GM18867 (cell line): ENCODE measurements around the gene KCNMB4.
A peak's percentile ranks its signal among the peaks of the same experiment; 100 is the strongest.
"Not testable (repeated sequence)": the region's sequence is repeated elsewhere in the genome, so short reads cannot be mapped to it uniquely, and the experiment has no call there.

ENCODE experiments used
- ATAC-seq: cut with Tn5 transposase; IDR thresholded peaks from one replicate; pipeline ENCODE4 v1.9.1; 2021; ENCODE audit warnings: mild to moderate bottlenecking, moderate library complexity; ENCODE audit not compliant: unreplicated experiment

KCNMB4 gene

DNA sequence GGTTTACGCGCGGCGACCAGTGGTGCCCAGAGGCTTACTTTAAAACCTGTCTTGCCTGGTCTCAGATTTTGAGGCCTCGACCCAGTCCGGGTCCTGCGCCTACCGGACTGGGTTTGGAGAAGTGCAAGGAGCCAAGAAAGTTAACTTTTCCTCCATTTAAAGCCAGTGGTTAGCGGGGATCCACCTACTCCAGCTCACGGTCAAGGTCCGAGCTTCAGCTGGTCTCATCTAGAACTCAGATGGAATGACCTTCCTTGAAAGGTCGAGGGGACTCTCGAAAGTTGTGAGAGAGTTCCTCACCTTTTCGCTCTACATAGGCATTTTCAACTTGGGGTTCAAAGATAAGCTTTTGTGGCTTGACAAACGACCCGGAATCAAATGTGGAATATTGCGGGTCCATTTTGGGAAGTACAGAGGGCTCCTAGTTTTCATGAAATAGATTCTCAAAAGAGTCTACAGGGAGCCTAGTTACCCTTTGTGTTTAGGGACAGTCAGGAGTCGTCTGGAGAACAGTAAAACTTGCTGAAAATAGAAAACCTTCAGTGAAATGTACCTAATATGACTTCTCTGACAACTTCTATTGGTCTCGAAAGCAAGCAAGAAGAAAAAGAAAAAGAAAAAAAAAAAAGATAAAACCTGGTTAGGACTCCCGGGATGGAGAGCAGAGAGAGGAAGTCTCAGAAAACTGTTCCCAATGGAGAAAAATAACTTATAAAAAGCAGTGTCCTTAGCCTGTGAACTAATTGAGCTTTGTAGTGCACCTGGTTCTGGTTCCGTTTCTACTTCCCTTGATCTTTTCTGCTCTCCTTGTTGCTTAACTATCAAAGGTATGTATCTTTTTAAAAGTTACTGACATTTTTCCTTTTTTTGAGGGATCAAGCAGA is 1.4 kb downstream of the KCNMB4 start:
- ATAC-seq, result no peak

DNA sequence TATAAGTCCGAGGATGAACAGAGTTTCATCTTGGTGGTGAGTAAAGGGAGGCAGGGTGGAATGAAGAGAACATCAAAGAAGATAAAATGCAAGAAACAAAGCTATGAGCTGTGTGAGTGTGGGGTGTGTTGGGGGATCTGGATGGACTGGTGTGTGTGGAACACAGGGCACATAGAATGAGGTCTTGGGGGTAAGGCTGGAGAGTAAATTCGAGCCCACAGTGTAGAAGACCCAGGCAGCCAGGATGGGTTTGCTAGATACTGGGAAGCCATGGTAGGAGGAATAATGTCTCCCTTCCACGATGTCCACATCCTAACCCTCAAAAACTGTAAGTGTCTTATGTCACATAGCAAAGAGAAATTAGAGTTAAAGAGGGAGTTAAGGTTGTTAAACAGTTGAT is 6.8 kb downstream of the KCNMB4 start:
- ATAC-seq, result no peak

DNA sequence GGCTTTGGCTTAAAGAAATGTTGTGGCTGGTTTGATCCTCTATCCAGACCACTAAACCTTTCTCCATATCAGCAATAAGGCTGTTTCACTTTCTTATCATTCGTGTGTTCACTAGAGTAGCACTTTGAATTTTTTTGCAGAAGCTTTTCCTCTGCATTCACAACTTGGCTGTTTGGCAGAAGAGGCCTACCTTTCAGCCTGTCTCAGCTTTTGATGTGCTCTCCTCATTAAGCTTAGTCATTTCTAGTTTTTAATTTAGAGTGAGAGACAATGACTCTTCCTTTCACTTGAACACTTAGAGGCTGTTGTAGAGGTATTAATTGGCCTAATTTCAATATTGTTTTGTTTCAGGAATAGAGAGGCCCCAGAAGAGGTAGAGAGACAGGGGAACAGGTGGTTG is 13.8 kb downstream of the KCNMB4 start:
- no peak for ATAC-seq

DNA sequence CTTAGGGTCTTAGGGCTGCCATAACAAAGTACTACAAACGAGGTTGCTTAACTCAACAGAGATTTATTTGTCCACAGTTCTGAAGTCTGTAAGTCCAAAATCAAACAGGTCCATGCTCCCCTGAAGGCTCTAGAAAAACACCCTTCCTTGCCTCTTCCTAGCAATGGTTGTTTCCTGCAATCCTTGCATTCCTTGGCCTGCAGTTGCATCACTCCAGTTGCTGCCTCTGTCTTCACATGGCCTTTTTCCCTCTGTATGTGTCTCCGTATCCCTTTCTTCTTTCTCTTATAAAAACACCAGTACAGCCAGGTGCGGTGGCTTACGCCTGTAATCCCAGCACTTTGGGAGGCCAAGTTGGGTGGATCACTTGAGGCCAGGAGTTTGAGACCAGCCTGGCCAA is 17.4 kb downstream of the KCNMB4 start:
- ATAC-seq, result no peak

DNA sequence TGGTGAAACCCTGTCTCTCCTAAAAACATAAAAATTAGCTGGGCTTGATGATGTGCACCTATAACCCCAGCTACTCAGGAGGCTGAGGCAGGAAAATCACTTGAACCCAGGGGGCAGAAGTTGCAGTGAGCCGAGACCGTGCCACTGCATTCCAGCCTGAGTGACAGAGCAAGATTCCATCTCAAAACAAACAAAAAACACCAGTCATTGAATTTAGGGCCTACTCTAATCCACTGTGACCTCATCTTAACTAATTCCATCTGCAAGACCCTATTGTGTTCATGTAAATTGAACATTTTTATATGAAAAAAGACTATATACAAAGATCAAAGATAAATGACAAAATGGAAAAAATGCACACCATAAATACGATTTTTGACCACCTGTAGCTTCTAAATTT is 17.8 kb downstream of the KCNMB4 start:
- no peak for ATAC-seq

DNA sequence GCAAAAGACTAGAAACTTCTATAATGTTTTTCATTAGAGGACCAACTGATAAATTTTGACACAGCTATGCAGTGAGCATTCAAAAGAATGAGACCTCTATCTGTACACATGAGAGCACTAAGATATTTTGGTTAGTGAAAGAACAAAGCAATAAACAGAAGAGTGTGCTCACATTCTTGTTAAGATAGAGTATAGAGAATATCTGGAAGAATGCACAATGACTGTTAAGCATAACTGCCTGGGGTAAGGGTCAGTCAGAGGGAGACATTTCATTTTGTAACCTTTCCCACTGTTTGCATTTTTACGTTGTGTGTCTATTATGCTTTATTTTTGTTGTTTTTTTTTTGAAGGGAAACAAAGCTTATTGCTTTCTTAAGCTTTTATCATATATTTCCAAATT is 20.7 kb downstream of the KCNMB4 start:
- no peak for ATAC-seq

DNA sequence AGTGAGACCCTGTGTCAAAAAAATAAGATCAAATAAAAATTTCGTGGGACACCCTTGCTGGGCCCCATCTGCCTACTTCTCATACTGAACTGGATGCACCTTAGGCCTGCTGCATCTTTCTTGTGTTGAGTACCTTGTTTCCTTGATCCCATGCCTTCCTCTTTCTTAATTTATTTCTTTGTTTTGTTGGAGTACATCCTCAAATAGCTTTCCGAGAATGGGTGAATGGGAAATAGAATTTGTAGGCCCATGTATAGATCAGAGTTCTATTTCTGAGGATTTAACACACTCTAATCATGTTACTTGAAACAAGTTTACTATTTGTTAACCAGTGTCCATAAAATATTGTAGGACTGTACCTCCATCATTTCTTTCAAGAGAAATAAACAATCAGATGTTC is 23.6 kb downstream of the KCNMB4 start:
- ATAC-seq, result no peak

DNA sequence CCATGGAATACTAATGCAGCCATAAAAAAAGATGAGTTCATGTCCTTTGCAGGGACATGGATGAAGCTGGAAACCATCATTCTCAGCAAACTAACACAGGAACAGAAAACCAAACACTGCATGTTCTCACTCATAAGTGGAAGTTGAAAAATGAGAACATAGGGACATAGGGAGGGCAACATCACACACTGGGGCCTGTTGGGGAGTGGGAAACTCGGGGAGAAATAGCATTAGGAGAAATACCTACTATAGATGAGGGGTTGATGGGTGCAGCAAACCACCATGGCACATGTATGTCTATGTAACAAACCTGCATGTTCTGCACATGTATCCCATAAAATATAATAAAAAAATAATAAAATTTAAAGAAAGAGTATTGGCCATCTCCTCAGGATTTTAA is 26.5 kb downstream of the KCNMB4 start:
- not testable (repeated sequence) for ATAC-seq

DNA sequence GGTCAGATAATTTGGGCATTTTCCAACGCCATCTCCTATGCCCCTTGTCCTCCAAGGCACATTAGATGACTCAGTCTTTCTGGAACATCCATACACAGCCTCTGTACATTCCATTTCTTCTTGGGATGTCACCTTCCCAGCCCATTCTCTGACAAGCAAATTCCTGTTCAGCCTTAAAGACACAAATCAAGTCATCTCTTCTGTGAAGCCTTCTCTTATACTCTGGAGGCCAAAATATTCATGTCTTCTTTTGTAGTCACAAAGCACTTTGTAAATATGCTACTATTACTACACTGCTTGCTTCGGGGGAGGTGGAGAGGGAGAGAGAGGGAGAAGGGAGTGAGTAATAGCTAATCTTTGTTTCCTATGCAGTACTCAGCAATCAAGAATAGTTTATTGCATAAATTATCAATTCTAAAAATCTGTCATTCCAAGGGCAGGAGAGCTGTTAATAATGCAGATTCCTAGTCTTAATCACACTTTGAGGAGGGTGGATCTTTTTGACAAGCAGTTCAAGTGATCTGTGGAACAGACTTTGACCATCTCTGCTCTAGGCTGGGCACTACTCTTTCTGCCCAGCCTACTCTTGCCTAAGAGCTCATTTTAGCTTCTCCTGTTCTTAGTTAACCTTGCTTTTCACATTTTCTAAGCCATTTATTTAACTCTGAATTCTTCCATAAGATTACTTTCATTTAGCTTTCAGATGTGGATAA is 27.9 kb downstream of the KCNMB4 start:
- no peak for ATAC-seq

DNA sequence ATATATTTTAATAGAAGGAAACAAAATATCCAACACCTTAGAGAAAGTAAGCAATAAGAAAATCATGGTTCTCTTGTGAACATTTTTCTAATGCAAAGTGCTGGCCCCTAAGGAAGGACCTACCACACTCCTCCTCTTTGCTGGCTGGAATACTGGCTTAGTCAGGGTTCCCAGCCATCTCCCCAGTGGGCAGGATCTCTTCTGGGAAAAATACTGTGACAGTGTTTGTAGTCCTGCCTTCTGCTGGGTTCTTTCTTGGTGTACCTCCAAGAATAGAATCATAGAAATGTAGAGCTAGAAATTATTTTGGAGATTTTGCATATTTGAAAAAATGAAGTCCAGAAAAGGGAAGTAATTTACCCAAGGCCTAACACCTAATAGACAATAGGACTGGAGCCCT is 31.9 kb downstream of the KCNMB4 start:
- no peak for ATAC-seq

DNA sequence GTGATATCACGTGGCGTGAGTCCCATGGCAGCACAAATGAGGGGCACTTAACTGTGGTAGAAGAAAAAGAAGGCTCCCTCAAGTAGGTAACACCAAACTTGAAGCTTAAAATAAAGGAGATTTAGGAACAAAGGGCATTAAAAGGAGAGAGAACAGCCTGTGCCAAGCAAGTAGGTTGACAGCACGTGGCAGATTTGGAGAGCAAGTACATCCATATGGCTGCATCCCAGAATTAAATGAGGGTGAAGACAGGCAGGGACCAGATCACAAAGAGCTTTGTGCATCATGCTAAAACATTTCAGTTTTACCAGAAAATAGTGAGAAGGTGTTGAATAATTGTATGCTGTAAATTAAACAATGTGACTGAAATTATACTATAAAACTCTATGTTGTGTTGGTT is 32.8 kb downstream of the KCNMB4 start:
- ATAC-seq, result no peak

DNA sequence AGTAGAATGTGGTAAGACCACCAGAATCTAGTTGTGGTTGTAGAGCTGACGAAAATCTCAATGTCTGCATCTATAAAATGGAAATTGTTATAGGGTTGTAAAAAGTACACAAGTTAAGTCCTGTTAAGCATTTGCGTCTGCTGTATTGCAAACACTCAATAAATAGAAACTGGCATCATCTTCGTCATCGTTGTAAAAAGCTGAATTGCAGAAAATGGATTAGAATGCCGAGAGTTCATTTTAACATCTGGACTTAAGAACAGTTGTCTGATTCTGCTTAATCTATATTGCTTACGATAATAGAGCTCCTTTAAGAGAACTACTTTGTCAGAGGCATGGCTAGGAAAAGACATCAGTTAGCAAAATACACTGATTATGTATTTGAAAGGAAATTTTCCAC is 33.2 kb downstream of the KCNMB4 start:
- no peak for ATAC-seq

DNA sequence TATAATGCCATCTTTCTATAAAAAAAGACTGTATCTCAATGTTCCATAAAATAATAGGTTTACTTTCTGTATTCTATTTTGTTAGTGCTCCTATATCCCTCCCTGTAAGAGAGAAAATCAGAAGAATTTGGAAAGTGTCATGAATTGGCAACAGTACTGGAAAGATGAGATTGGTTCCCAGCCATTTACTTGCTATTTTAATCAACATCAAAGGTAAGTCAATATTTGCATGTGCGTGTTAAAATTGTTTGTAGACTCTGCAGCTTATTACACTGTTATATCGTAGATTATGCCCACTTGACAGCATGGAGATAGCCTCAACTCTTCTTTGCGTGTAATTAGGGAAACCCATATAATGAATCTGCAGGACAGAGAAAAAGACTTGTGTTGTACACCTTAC is 34.0 kb downstream of the KCNMB4 start:
- no peak for ATAC-seq

DNA sequence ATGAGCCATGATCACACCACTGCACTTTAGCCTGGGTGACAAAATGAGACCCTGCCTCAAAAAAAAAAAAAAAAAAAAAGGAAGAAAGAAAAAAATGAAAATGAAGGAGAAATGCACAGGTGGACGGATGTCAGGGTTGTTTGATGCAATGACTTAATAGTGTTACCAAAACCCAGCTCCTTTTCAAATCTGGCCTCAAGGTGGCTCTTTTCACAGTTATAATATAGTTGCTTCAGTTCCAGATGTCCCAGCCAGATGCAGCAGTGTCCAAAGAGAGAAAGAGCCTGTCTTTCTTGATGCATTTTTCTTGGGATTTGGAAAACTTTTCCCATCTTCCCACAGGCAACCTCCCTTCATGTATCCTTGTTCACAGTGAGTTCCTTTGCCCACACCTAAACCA is 36.5 kb downstream of the KCNMB4 start:
- ATAC-seq, result no peak

DNA sequence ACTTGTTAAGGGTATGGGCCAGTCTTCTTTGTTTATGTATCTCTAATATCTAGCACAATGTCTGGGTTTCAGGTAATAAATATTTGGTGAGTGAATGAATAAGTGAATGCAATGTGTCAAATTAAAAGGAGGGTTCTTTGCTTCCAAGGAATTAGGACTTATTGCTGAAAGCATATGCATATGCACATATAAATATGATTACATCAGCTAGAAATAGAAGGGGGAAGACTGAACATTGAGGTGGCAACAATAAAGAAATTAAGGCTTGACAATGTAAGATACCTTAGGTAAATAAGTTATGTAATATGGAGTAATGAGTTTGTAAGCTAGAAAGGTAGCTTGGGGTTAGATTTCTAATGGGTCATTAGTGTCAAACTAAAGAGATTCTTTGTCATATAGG is 37.7 kb downstream of the KCNMB4 start:
- no peak for ATAC-seq

DNA sequence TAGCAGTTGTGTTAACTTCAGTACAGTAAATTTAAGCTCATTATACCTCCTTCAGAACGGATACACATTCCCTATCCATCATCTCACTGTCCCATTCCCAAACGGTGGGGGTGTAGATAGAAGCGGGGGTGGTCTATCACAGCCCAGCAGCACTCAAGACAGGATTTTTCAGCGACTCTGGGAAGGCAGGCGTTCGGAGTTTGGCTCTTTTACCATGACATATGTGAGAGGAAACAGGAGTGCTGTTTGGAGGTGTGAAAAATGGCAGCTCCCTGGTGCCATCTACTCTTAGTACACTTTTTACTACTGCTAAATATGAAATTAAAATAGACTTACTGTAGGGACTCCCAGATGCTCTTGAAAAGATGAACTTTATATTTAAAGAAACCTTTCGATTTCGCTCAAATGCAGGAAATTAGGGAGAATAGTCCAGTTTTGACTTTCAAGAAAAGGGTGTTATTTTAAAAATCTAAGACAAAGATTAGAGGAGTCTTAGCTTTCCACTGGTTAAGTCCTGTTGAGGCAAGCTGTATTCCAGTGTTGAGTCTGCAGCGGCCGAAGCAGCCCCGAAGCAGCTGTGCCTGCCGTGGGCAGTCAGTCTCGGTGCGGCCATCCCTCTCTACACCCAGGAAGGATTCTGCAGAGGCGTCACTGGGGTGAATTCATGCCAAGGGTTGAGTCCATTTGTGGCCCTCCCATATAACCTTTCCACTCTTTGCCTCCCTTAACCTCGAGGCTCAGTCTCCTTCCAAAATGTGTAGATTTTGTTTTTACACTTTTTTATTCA is 42.1 kb downstream of the KCNMB4 start:
- no peak for ATAC-seq

DNA sequence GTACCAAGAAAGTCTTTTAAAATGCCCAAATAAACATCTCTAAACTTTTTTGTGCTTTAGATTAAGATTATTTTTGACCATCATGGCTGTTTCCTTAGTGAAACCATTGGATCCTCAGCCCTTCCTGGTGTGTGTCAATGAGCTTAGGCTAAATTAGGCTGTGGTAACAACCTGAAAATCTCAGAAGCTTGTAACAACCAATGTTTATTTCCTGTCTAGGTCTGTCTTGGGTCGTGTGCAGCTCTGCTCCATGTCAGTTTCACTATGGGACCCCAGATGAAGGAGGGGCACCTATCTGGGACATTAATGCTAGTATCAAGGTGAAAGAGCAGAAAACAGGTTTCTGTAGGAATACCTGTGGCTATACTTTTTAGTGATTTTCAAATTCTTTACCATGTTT is 49.9 kb downstream of the KCNMB4 start:
- peak; percentile 56 for ATAC-seq

DNA sequence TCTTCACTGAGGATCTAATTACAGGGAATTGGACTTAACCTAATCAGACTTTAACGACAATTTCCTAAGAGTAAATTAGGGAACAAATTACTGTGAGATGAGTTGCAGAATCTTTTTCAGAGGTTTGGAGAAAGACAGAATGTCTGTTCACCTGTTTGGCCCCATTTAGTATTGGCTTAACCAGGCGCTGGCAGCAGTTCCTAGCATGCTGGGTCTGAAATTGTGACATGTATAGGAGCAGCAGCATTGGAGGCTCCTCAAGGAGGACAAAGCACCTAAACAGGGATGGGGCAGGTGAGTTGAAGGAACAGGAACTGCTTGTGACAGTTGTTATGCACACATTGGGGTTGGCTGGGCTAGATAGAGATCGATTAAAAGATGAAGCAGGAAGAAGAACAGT is 51.0 kb downstream of the KCNMB4 start:
- no peak for ATAC-seq

DNA sequence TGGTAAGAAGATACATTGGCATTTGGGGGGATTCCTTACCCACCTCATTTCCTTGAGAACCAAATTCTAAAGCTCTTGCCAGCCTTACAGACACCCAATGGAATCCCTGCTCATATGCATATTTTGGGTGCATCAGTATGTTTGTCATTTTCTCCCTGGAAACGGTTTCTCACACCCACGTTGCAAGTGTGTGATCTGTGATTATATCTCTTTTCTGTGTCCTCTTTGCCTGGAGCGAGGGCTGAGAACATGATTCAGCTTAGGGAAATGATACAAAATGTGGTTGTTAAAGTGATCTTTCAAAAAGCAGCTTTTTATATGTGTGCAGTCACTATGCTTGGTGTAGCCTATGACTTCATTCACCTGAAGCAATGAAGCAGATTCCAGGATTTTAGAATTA is 52.0 kb downstream of the KCNMB4 start:
- ATAC-seq, result no peak

DNA sequence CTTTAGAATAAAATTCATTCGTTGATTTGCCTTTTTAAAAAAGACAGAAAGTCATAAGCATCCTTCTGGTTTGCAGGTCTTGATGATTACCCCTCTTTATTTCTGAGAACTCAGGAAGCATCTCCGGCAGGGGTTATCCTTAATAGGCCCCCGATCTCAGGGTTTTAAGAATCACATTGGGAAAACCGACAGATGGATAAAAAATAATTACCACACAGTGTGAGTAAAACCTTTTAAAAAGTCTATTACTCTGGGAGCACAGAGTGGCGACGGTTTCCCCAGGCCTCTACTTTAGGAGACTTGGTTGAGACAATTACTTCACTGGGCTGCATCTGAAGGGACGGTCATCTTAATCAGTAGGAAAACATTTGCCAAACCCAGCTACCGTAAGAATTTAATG is 56.5 kb downstream of the KCNMB4 start:
- ATAC-seq, result no peak

DNA sequence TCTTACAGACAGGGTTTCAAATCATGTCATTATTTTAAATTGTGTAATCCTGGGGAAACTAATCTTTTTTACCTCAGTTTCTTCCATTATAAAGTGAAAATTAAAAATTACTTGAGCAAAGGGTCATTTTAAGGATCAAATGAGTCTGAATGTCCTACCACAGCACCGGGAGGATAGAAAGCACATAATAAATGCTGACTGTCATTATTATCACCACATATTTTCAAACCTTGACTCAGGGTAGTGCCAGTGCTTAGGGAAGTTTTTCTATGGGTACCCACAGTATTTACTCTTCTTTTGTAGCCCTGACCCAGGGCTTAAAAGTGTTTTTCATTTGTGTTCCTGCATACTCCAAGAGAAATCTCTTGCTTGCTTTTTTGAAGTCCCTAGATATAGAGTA is 60.5 kb downstream of the KCNMB4 start:
- ATAC-seq, result no peak

DNA sequence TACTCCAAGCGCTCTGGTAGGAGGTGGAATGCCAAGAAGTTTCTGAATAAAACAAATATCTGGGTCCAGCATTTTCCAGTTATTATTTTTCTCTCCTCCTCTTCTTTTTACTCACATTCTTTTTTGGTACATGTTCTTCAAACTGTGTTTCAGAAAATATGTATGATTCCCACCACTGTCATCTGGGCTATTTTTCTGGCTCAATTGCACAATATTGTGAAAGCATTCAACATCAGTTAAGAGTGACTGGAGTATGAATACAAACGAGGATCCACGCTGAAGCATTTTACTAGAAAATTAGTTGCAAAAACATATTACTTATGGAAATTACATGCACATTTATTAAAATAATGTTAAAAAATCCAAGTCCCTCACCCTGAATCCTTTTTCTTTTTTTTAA is 61.5 kb downstream of the KCNMB4 start:
- ATAC-seq, result no peak
